GM12874 (cell line): Measurements from ENCODE around the gene NDUFS2.

Experiments used
- TF ChIP-seq, protein P1 (sequence below): IDR thresholded peaks from 2 replicates; pipeline ENCODE4 v1.5.1; 2011; ENCODE audit warnings: low read depth, mild to moderate bottlenecking, control low read depth, low read length, moderate library complexity; ENCODE audit not compliant: insufficient read depth

Gene NDUFS2

DNA sequence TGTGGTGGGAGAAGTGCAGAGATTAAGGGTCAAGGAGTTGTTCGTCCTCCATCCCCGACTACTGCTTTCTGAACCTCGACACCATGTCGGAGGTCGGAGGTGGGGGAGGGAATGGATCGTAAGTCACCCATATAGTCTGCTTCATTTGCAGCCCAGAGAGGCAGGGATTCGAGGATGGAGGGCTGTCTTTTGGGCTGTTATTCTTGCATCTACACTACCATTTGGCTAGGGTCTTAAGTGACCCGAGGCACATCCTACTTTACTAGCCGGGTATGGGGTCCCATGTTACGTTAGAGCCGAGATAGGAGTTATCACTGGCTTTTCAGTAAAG, 42.3 kb upstream of the NDUFS2 start:
- TF ChIP-seq, protein P1, sequence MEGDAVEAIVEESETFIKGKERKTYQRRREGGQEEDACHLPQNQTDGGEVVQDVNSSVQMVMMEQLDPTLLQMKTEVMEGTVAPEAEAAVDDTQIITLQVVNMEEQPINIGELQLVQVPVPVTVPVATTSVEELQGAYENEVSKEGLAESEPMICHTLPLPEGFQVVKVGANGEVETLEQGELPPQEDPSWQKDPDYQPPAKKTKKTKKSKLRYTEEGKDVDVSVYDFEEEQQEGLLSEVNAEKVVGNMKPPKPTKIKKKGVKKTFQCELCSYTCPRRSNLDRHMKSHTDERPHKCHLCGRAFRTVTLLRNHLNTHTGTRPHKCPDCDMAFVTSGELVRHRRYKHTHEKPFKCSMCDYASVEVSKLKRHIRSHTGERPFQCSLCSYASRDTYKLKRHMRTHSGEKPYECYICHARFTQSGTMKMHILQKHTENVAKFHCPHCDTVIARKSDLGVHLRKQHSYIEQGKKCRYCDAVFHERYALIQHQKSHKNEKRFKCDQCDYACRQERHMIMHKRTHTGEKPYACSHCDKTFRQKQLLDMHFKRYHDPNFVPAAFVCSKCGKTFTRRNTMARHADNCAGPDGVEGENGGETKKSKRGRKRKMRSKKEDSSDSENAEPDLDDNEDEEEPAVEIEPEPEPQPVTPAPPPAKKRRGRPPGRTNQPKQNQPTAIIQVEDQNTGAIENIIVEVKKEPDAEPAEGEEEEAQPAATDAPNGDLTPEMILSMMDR: no peak

DNA sequence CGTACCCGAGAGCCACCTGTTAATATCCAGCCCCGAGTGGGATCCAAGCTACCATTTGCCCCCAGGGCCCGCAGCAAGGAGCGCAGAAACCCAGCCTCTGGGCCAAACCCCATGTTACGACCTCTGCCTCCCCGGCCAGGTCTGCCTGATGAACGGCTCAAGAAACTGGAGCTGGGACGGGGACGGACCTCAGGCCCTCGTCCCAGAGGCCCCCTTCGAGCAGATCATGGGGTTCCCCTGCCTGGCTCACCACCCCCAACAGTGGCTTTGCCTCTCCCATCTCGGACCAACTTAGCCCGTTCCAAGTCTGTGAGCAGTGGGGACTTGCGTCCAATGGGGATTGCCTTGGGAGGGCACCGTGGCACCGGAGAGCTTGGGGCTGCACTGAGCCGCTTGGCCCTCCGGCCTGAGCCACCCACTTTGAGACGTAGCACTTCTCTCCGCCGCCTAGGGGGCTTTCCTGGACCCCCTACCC, 41.5 kb upstream of the NDUFS2 start:
- TF ChIP-seq, protein P1: no peak

DNA sequence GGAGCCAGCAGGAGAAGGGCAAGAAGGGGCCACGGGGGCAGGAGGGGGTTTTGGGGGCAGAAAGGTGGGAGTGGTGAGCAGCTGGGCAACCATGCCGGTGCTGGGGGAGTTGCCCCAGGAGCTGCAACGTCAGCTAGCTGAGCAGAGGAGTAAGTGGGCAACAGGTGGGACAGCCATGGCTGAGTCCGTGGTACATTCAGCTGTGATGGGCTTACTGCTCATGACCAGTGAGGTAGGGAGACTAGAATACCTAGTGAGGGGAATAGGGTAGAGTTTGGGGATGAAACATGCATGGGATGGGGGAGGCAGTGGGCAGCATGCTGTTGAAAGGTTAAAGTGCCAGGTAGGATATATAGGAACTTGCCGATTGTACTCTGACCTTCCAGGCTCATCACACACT, 40.5 kb upstream of the NDUFS2 start:
- TF ChIP-seq, protein P1: no peak

DNA sequence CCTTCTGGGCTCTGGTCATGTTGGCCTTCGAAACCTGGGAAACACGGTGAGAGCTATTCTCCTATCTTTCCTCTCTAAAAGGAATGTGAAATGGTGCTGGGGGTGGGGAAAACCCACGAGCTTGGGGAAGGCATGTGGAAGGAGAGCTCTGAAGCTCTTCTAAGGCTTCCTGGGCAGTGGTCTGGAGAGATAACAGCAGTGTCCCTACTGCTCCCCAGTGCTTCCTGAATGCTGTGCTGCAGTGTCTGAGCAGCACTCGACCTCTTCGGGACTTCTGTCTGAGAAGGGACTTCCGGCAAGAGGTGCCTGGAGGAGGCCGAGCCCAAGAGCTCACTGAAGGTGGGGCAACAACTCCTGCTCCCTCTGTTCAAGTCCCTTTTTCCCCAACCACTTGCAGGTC, 40.1 kb upstream of the NDUFS2 start:
- TF ChIP-seq, protein P1: no peak

DNA sequence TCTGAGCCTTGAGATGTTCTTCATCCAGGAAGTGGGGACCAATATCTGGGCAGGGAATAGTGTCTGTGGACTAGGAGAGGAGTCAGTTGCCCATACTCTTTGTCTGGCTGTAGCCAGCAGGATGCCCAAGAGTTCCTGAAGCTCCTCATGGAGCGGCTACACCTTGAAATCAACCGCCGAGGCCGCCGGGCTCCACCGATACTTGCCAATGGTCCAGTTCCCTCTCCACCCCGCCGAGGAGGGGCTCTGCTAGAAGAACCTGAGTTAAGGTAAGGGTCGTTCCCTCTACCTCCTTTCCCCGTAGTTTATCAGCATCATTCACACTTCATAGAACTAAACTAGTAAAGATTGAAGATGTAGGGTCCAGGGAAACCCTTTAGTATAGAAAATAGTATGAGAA, 39.4 kb upstream of the NDUFS2 start:
- TF ChIP-seq, protein P1: no peak

DNA sequence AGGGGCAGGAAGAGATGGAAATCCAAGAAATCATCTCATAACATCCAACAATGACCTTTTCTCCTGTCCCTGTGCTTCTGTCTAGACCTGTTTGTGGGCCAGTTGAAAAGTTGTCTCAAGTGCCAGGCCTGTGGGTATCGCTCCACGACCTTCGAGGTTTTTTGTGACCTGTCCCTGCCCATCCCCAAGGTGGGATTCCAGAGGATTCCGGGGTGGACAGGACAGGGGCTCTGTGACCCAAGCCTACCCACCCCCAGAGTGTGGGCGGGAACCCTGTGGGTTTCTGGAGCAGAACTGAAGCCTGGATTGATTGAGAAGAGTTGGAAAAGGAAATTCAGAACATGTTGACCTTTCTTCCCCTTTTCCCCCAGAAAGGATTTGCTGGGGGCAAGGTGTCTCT, 38.4 kb upstream of the NDUFS2 start:
- TF ChIP-seq, protein P1: no peak

DNA sequence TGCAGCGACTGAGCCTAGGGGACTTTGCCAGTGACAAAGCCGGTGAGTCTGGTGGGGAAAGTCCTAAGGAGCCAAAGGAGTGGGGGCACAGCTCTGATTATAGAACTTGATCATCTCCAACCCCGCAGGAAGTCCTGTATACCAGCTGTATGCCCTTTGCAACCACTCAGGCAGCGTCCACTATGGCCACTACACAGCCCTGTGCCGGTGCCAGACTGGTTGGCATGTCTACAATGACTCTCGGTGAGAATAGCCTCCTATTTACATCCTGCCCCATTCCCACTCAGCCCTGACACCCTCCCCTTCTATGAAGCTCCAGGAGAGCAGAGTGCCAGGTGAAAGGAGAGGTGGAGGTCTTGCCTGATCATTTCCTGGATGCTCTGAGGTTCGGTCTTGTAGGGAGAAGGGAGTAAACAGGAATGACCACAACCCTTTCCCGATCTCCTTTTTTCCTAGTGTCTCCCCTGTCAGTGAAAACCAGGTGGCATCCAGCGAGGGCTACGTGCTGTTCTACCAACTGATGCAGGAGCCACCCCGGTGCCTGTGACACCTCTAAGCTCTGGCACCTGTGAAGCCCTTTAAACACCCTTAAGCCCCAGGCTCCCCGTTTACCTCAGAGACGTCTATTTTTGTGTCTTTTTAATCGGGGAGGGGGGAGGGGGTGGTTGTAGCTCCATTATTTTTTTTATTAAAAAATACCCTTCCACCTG, 37.1 kb upstream of the NDUFS2 start:
- TF ChIP-seq, protein P1: no peak
